Breast epithelium (tissue), 4 donors: ENCODE measurements around the gene KISS1. TPM values are rescaled to one million over a fixed set of nuclear protein-coding genes. Genes with fewer than 3 reads are reported as not detected.

ENCODE experiments used
- DNase-seq, 2 donors: peaks; one replicate each; pipeline ENCODE4 v3.0.0-alpha.2; 2019; ENCODE audit warnings: low spot score in 2 of 2
- H3K27ac ChIP-seq, 2 donors: fragments of 200-600 bp; sonication (generic) in 1 of 2; one replicate each; pipeline ENCODE4 v1.5.1; 2016 to 2019; ENCODE audit warnings: mild to moderate bottlenecking in 1 of 2
- H3K27me3 ChIP-seq, 2 donors: fragments of 200-600 bp; sonication (generic) in 1 of 2; one replicate each; pipeline versions ENCODE4 v1.5.1 to v1.6.0; 2017 to 2019; ENCODE audit warnings: control low read depth in 1 of 2, mild to moderate bottlenecking in 1 of 2
- H3K36me3 ChIP-seq: fragments of 200-600 bp; one replicate; pipeline ENCODE4 v1.5.1; 2019
- H3K4me1 ChIP-seq, 2 donors: fragments of 200-600 bp; sonication (generic); one replicate each; pipeline ENCODE4 v1.5.1; 2016 to 2019; ENCODE audit warnings: control low read depth in 1 of 2
- H3K4me3 ChIP-seq, 3 donors: fragments of 200-600 bp; sonication (generic); 1 replicate in 2 of 3; 2 replicates in 1 of 3; pipeline ENCODE4 v1.5.1; 2016 to 2019; ENCODE audit warnings: mild to moderate bottlenecking in 3 of 3, moderate library complexity in 2 of 3
- H3K9me3 ChIP-seq, 2 donors: fragments of 200-600 bp; sonication (generic) in 1 of 2; one replicate each; pipeline ENCODE4 v1.5.1; 2016 to 2019; ENCODE audit warnings: control low read depth in 1 of 2
- POLR2A ChIP-seq: fragments of 450-650 bp; IDR thresholded peaks from one replicate; pipeline ENCODE4 v1.6.1; 2016; ENCODE audit warnings: antibody characterized with exemption, mild to moderate bottlenecking, moderate library complexity
- POLR2AphosphoS5 ChIP-seq, 3 donors: sonication (generic); formaldehyde crosslinking; IDR thresholded peaks; one replicate each; pipeline ENCODE4 v1.6.1; 2017; ENCODE audit warnings: antibody characterized with exemption in 3 of 3
- intact Hi-C: fragments of 100-400 bp; cut with DNase I; formaldehyde crosslinking; loops from one replicate; pipeline ENCODE4 v1.15.1; 2023; ENCODE audit warnings: low total_unique reads
- total RNA-seq, 3 donors: library from RNA; depleted of rRNA; stranded (reverse); fragments of >200 nt; gene quantifications; one replicate each; pipeline ENCODE4 v1.1.0, GENCODE V29; 2016
- TF ChIP-seq, protein P1 (sequence below), 3 donors: fragments of 450-650 bp; IDR thresholded peaks; one replicate each; pipeline ENCODE4 v1.5.1; 2016 to 2017; ENCODE audit warnings: antibody characterized with exemption in 3 of 3, mild to moderate bottlenecking in 3 of 3, moderate library complexity in 3 of 3

Gene KISS1
- total RNA-seq, 3 donors from 2014 or later, result not detected

DNA sequence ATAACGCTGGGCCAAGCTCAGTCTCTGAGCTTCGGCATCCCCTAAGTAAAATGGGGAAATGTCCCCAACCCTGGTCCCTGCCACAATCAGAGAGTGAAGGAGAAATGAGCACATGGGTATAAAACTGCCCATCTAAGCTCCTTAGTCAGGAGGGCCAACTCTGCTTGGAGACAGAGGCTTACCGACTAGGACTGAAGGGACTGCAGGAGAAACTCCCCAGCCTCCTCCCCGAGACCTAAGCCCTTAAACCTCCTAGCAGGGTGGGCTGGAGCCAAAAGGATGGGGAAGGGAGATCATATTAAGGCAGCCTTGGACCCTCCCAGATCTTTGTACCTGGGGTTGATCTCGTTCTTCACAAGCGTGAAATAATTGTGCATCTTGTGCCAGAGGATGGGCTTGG lies 50.0 kb downstream of the KISS1 start:
- no peak for DNase-seq
- no peaks in the 10 kb centered on the region for H3K27me3 ChIP-seq
- no peaks in the 10 kb centered on the region for H3K9me3 ChIP-seq
- intact Hi-C loops, result no loop called here
- no peak overlapping the region for H3K4me3 ChIP-seq
- H3K36me3 ChIP-seq, result no peaks in the 10 kb centered on the region
- TF ChIP-seq POLR2AphosphoS5 (IDR thresholded peaks at IDR 0.05) (no peak), POLR2A (no peak)
- TF ChIP-seq, protein P1, sequence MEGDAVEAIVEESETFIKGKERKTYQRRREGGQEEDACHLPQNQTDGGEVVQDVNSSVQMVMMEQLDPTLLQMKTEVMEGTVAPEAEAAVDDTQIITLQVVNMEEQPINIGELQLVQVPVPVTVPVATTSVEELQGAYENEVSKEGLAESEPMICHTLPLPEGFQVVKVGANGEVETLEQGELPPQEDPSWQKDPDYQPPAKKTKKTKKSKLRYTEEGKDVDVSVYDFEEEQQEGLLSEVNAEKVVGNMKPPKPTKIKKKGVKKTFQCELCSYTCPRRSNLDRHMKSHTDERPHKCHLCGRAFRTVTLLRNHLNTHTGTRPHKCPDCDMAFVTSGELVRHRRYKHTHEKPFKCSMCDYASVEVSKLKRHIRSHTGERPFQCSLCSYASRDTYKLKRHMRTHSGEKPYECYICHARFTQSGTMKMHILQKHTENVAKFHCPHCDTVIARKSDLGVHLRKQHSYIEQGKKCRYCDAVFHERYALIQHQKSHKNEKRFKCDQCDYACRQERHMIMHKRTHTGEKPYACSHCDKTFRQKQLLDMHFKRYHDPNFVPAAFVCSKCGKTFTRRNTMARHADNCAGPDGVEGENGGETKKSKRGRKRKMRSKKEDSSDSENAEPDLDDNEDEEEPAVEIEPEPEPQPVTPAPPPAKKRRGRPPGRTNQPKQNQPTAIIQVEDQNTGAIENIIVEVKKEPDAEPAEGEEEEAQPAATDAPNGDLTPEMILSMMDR (IDR thresholded peaks at IDR 0.05), result no peak
- peaks cover 0 to 12% of the 10 kb centered on the region in 2 donors for H3K4me1 ChIP-seq
- no peak overlapping the region for H3K27ac ChIP-seq

DNA sequence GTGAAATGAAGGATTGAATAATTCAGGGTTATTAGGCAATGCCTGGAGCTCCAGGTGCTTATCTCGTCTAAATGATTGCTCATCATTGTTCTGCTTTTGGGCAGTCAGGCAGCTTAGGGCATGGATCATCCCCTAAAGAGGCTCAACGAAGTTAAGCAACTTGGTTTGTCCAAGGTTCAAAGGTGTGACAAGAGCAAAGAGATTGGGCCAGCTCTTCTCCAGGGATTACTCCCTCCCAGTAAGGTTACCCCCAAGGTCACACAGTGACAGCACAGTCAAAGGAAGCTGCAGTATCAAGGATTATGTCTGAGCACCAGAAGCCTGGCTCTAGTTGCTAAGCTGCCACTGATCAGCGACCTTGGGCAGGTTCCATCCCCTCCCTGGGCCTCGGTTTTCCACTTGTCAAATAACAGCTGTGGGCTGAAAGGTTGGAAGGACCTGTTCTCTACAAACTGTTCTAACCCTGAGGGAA lies 51.2 kb downstream of the KISS1 start:
- intact Hi-C loops, result no loop called here
- Histone ChIP-seq H3K4me3 (no peak overlapping the region), H3K9me3 (no peaks in the 10 kb centered on the region), H3K27me3 (no peaks in the 10 kb centered on the region), H3K4me1 (peaks cover 0 to 7% of the 10 kb centered on the region in 2 donors), H3K27ac (no peak overlapping the region), H3K36me3 (no peaks in the 10 kb centered on the region)
- DNase-seq, result no peak
- TF ChIP-seq, protein P1 (IDR thresholded peaks at IDR 0.05), result no peak
- TF ChIP-seq POLR2A, result no peak
- no peak for TF ChIP-seq POLR2AphosphoS5 (IDR thresholded peaks at IDR 0.05)

DNA sequence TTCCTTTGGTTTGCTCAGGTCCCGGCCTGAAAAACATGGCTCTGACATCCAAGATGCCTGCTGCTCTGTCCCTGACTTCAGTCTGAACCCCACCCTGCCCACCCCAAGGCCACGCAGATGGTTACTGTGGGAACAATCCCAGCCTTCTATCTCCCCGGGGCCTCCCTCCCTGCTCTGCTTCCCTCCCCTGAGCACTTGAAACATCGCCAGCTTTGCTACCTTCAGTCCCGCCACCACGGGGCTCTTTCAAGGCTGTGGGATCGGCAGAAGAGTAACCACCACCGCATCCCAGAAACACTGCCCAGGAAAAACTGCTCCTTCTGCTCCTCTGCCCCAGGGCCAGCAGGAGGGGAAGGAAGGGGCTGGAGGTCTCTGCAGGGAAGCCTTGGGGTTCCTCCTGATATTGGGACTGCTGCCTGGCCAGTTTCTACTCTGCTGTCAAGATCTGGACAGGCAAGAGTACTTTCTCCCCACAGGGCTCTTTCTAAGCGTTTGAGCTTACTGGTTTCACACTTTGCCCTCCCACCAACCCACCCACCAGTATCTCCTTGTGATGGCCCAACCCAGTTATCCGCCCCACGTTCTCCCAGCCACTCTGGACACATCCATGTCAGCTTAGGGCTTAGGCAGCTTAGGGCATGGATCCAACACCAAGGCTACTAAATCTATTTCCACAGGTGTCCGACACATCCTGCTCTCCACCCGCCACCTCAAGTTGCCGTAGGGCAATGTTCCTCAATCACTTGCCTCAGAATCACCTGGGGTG lies 52.8 kb downstream of the KISS1 start:
- no peaks in the 10 kb centered on the region for H3K9me3 ChIP-seq
- no peaks in the 10 kb centered on the region for H3K36me3 ChIP-seq
- no peak for DNase-seq
- H3K27me3 ChIP-seq, result no peaks in the 10 kb centered on the region
- intact Hi-C loops, result no loop called here
- no peaks in the 10 kb centered on the region for H3K4me1 ChIP-seq
- no peak overlapping the region for H3K27ac ChIP-seq
- TF ChIP-seq, protein P1 (IDR thresholded peaks at IDR 0.05), result no peak
- TF ChIP-seq POLR2AphosphoS5 (IDR thresholded peaks at IDR 0.05) (no peak), POLR2A (no peak)
- H3K4me3 ChIP-seq, result no peak overlapping the region

DNA sequence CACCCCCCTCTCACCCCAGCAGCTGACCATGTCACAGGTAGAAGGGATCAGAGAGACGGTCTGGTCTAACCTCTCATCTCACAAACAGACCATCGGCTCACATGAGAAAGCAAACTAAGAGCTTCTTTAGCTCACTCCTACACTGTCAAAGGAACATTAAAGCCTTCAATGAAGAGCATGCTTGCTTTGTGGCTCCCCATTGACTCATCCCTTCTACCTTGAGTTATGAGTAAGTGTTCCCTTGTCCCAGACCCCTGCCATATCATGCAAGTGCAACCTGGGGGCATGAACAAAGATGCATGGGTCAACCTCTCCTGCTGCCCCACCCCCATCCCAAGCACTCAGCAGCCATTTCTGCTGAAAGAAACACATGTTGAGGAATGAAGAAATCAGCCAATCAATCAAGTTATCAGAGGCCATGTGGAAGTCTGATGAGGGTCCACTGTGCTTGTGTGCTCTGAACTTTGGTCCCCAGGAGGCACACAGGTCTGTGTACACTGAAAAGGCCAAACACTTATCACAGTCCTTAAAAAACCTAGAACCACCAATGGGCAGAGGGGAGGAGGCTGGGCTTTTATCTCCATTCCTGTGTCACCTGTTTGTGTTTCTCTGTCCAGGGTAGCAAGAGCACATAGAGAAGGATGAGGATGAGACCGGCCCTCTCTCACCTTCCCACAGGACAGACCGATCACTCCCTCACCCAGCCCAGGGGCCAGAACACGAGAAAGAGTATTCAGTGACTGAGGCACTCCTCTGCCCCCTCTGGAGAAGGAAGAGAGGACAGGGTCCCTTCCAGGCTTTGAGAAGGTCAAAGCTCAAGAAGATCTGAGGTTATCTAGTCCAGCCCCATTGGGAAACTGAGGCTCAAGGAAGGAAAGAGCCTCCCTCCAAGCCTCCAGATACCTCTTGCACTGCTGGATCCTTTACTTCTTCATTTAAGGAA lies 54.0 kb downstream of the KISS1 start:
- intact Hi-C loops, result no loop called here
- no peaks in the 10 kb centered on the region for H3K9me3 ChIP-seq
- TF ChIP-seq, protein P1 (IDR thresholded peaks at IDR 0.05), result no peak
- no peak for TF ChIP-seq POLR2AphosphoS5 (IDR thresholded peaks at IDR 0.05)
- no peak for TF ChIP-seq POLR2A
- no peak overlapping the region for H3K27ac ChIP-seq
- no peaks in the 10 kb centered on the region for H3K4me1 ChIP-seq
- H3K27me3 ChIP-seq, result no peaks in the 10 kb centered on the region
- H3K4me3 ChIP-seq, result no peak overlapping the region
- no peaks in the 10 kb centered on the region for H3K36me3 ChIP-seq
- no peak for DNase-seq

DNA sequence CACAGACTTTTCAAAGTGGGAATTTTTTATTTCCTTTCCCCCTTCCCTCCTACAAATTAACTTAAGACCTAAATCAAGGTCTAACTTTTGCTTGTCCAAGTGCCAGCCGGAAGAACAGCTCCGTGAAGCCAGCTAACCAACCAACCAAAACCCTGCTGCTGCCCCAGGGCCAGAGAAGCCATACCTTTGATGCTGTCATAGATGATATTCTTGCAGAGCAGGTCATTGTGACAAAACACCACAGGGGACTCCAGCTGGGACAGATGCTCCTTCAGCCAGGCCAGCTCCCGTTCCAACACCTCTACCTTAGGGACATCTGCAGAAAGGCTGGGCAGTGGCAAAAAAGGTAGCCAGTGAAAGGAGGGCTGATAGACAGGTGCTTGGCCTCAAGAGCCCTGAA lies 55.2 kb downstream of the KISS1 start:
- intact Hi-C loops, result no loop called here
- no peaks in the 10 kb centered on the region for H3K36me3 ChIP-seq

More for the DNA sequence above, 55.2 kb downstream of the KISS1 start:
- no peaks in the 10 kb centered on the region for H3K9me3 ChIP-seq
- no peak overlapping the region for H3K27ac ChIP-seq
- H3K27me3 ChIP-seq, result no peaks in the 10 kb centered on the region
- no peaks in the 10 kb centered on the region for H3K4me1 ChIP-seq
- TF ChIP-seq, protein P1 (IDR thresholded peaks at IDR 0.05), result no peak
- no peak for TF ChIP-seq POLR2AphosphoS5 (IDR thresholded peaks at IDR 0.05)
- no peak for TF ChIP-seq POLR2A
- H3K4me3 ChIP-seq, result no peak overlapping the region
- DNase-seq, result no peak
